GM12878 (cell line): ENCODE measurements around the gene ERG. TPM values are rescaled to one million over a fixed set of nuclear protein-coding genes. Genes with fewer than 3 reads are reported as not detected.

Experiments used
- ATAC-seq: fragments of 200-7000 bp; cut with Tn5 transposase; 3 replicates; pipeline ENCODE4 v1.9.1; 2020; ENCODE audit warnings: mild to moderate bottlenecking, moderate library complexity
- BruUV-seq: library from RNA; stranded (reverse); fragments of 400-500 nt; replicated peaks from 2 replicates; lab custom pipeline; 2021; lab: Mats Ljungman, UMichigan
- CTCF ChIA-PET: fragments of 300-600 bp; sonication (Branson Sonifier 250); formaldehyde crosslinking; extraction: SDS; loops from one replicate; lab custom pipeline; 2021; ENCODE audit warnings: inconsistent platforms; lab: Yijun Ruan, JAX
- POLR2A ChIA-PET: fragments of 350-600 bp; formaldehyde crosslinking; extraction: SDS; loops from one replicate; lab custom pipeline; 2021; ENCODE audit warnings: inconsistent platforms; lab: Charles Lee
- RAD21 ChIA-PET: fragments of 300-600 bp; sonication (Branson Sonifier 250); formaldehyde crosslinking; loops from one replicate; lab custom pipeline; 2023; ENCODE audit warnings: antibody characterized with exemption; ENCODE audit not compliant: unreplicated experiment; lab: Charles Lee
- SMC1A ChIA-PET: fragments of 300-600 bp; sonication (Branson Sonifier 250); formaldehyde crosslinking; loops from one replicate; lab custom pipeline; 2023; ENCODE audit not compliant: unreplicated experiment, uncharacterized antibody; lab: Charles Lee
- DNase-seq: peaks from one replicate; pipeline ENCODE4 v3.0.0-alpha.2; 2011; ENCODE audit warnings: low read depth, low spot score
- FAIRE-seq: peaks from 3 replicates; lab custom pipeline; 2011; peaks lifted over from hg19 to GRCh38; lab: Jason Lieb, UNC
- H2AFZ ChIP-seq: 2 replicates; pipeline ENCODE4 v1.6.0; 2011; ENCODE audit warnings: low read depth, low read length, control low read depth; ENCODE audit not compliant: control insufficient read depth
- H3K27ac ChIP-seq: 2 replicates; pipeline ENCODE4 v1.5.1; 2011; ENCODE audit warnings: control low read depth; ENCODE audit not compliant: control insufficient read depth, insufficient read depth
- H3K27me3 ChIP-seq, 2 experiments: replicated peaks in 1 of 2; 2 replicates each; pipeline versions ENCODE4 v1.6.0 to v1.6.1; 2011; ENCODE audit warnings: low read length in 1 of 2; ENCODE audit not compliant: control insufficient read depth in 2 of 2, insufficient read depth in 2 of 2
- H3K36me3 ChIP-seq, 2 experiments: 2 replicates each; pipeline ENCODE4 v1.5.1; 2011; ENCODE audit warnings: low read length in 1 of 2; ENCODE audit not compliant: control insufficient read depth in 2 of 2, insufficient read depth in 2 of 2
- H3K4me1 ChIP-seq: 2 replicates; pipeline ENCODE4 v1.6.1; 2011; ENCODE audit warnings: mild to moderate bottlenecking, low read length, moderate library complexity, mixed read lengths; ENCODE audit not compliant: control insufficient read depth, insufficient read depth
- H3K4me2 ChIP-seq: 2 replicates; pipeline ENCODE4 v1.6.0; 2011; ENCODE audit warnings: control low read depth; ENCODE audit not compliant: control insufficient read depth, insufficient read depth
- H3K4me3 ChIP-seq: fragments of 200-600 bp; sonication (generic); 2 replicates; pipeline ENCODE4 v1.5.1; 2016
- H3K79me2 ChIP-seq: 2 replicates; pipeline ENCODE4 v1.6.0; 2011; ENCODE audit warnings: low read length; ENCODE audit not compliant: control insufficient read depth, insufficient read depth
- H3K9ac ChIP-seq: 2 replicates; pipeline ENCODE4 v1.8.0; 2011; ENCODE audit warnings: low read length, control low read depth, mixed read lengths; ENCODE audit not compliant: control insufficient read depth, insufficient read depth
- H3K9me3 ChIP-seq: replicated peaks from 3 replicates; pipeline ENCODE4 v1.5.1; 2011; ENCODE audit warnings: mild to moderate bottlenecking, low read length; ENCODE audit not compliant: control insufficient read depth, insufficient read depth
- H4K20me1 ChIP-seq: 2 replicates; pipeline ENCODE4 v1.6.0; 2011; ENCODE audit not compliant: control insufficient read depth, insufficient read depth
- BMI1 ChIP-seq: fragments of 450-650 bp; IDR thresholded peaks from 2 replicates; pipeline ENCODE4 v1.6.1; 2016; ENCODE audit warnings: mild to moderate bottlenecking, moderate library complexity, borderline replicate concordance
- BRCA1 ChIP-seq: IDR thresholded peaks from 2 replicates; pipeline ENCODE4 v1.6.1; 2011; ENCODE audit warnings: low read depth, low read length, improper control_type of control experiment
- CHD1 ChIP-seq: IDR thresholded peaks from 2 replicates; pipeline ENCODE4 v1.6.1; 2012; ENCODE audit warnings: low read depth, low read length, improper control_type of control experiment
- HDAC6 ChIP-seq: fragments of 200-600 bp; sonication (generic); IDR thresholded peaks from one replicate; pipeline ENCODE4 v1.8.0; 2017; ENCODE audit warnings: antibody characterized with exemption; ENCODE audit not compliant: unreplicated experiment
- HDGF ChIP-seq: fragments of 450-650 bp; IDR thresholded peaks from 2 replicates; pipeline ENCODE4 v1.6.1; 2016; ENCODE audit warnings: antibody characterized with exemption
- IKZF1 ChIP-seq: fragments of 450-650 bp; conservative IDR thresholded peaks from 2 replicates; pipeline ENCODE4 v1.6.1; 2017; ENCODE audit warnings: antibody characterized with exemption, mild to moderate bottlenecking
- JUNB ChIP-seq: IDR thresholded peaks from 2 replicates; pipeline ENCODE4 v1.6.1; 2016; ENCODE audit warnings: antibody characterized with exemption, mild to moderate bottlenecking
- KDM1A ChIP-seq: fragments of 200-600 bp; sonication (generic); IDR thresholded peaks from 2 replicates; pipeline ENCODE4 v1.6.1; 2016; ENCODE audit warnings: borderline replicate concordance
- RAD51 ChIP-seq: fragments of 450-650 bp; IDR thresholded peaks from 2 replicates; pipeline ENCODE4 v1.6.1; 2016; ENCODE audit warnings: moderate library complexity, mild to moderate bottlenecking, inconsistent platforms
- STAT1 ChIP-seq: fragments of 450-650 bp; conservative IDR thresholded peaks from 2 replicates; pipeline ENCODE4 v1.6.1; 2014; ENCODE audit warnings: antibody characterized with exemption, mild to moderate bottlenecking
- TAF1 ChIP-seq: IDR thresholded peaks from 2 replicates; pipeline ENCODE4 v1.6.1; 2011; ENCODE audit warnings: mild to moderate bottlenecking, low read depth, low read length, borderline replicate concordance
- TARDBP ChIP-seq: IDR thresholded peaks from 2 replicates; pipeline ENCODE4 v1.6.1; 2016; ENCODE audit warnings: borderline replicate concordance
- TBL1XR1 ChIP-seq: IDR thresholded peaks from 2 replicates; pipeline ENCODE4 v1.6.1; 2012; ENCODE audit warnings: low read depth, low read length, improper control_type of control experiment
- ZSCAN29 ChIP-seq: fragments of 450-650 bp; IDR thresholded peaks from 2 replicates; pipeline ENCODE4 v1.6.1; 2017; ENCODE audit warnings: mild to moderate bottlenecking, moderate library complexity
- WGBS: methylation state at CpG from one replicate; pipeline ENCODE4 v1.1.6; 2016; ENCODE audit warnings: low lambda C conversion rate; ENCODE audit not compliant: insufficient replicate concordance, insufficient coverage; ENCODE audit errors: missing lambda C conversion rate; 5-methylcytosine and 5-hydroxymethylcytosine counted together
- in situ Hi-C: fragments of 300-500 bp; cut with MboI; formaldehyde crosslinking; loops from 9 replicates; pipeline ENCODE4 v1.14.3; 2018; ENCODE audit warnings: mixed read lengths
- intact Hi-C: fragments of 100-400 bp; cut with micrococcal nuclease; formaldehyde crosslinking; loops from one replicate; pipeline ENCODE4 v1.14.2; 2022; ENCODE audit not compliant: unreplicated experiment
- polyA plus RNA-seq, 11 experiments: library from polyadenylated mRNA; depleted of rRNA in 4 of 11; unstranded in 6 of 11; stranded (reverse) in 5 of 11; fragments of >200 nt; fragmentation: Nextera tagmentation in 4 of 11; fragmentation: Illumina TruSeq in 1 of 11; extraction: Ambion mirVana in 4 of 11; extraction: Trizol in 1 of 11; gene quantifications; 1 replicate in 1 of 11; 2 replicates in 10 of 11; pipeline versions ENCODE4 v1.2.1 to v1.2.3, GENCODE V29; 2011 to 2016; ENCODE audit warnings: inconsistent platforms in 2 of 11, missing spikeins in 2 of 11, low read depth in 1 of 11
- total RNA-seq, 4 experiments: library from RNA; depleted of rRNA in 3 of 4; stranded (reverse); fragments of >200 nt in 3 of 4; fragmentation: Illumina TruSeq in 1 of 4; extraction: Trizol in 1 of 4; gene quantifications; 2 replicates each; pipeline versions ENCODE4 v1.2.1 to v1.2.3, GENCODE V29; 2013 to 2021
- TF ChIP-seq, protein P1 (sequence below): fragments of 450-650 bp; IDR thresholded peaks from 2 replicates; pipeline ENCODE4 v1.6.1; 2017; ENCODE audit warnings: mild to moderate bottlenecking
- TF ChIP-seq, protein P2 (sequence below): fragments of 450-650 bp; IDR thresholded peaks from 2 replicates; pipeline ENCODE4 v1.6.1; 2017; ENCODE audit warnings: mild to moderate bottlenecking, moderate library complexity
- TF ChIP-seq, protein P3 (sequence below): fragments of 450-650 bp; IDR thresholded peaks from 2 replicates; pipeline ENCODE4 v1.6.1; 2017; ENCODE audit warnings: borderline replicate concordance
- TF ChIP-seq, protein P4 (sequence below): IDR thresholded peaks from 2 replicates; pipeline ENCODE4 v1.6.1; 2012; ENCODE audit warnings: low read depth, low read length, improper control_type of control experiment
- TF ChIP-seq, protein P5 (sequence below): fragments of 150-350 bp; IDR thresholded peaks from 2 replicates; pipeline ENCODE4 v1.6.1; 2014; ENCODE audit warnings: mild to moderate bottlenecking, low read depth, low read length

ERG gene
- total and polyA plus RNA-seq, 10 of the 15 experiments (the other 5 are each of a cell fraction or from before 2014, with no cell fraction given): not detected

DNA sequence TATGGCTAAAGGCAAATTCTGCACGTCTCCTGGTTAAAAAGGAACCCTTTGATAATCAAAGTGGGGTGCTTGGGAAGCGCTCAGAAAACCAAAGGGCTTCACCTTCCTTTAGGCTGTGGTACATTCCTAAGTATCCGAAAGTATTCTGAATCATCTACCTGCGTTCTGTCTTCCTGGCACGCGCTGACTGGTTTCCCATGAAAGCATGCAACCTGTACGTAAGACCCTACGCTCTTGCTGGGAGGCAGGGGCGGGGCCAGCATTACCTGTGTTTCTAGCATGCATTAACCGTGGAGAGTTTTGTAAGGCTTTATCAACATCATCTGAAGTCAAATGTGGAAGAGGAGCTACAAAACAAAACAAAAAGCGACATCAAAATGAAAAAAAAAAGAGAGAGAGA is 96.0 kb downstream of the ERG start:
- Histone ChIP-seq H3K27ac (no peak overlapping the region), H4K20me1 (no peaks in the 10 kb centered on the region), H3K27me3 (no peaks in the 10 kb centered on the region; a peak in 1 of 4 replicates), H3K4me2 (no peak overlapping the region), H3K9me3 (no peaks in the 10 kb centered on the region), H3K4me1 (no peaks in the 10 kb centered on the region), H2AFZ (no peak overlapping the region), H3K9ac (no peak overlapping the region), H3K36me3 (no peaks in the 10 kb centered on the region), H3K79me2 (no peaks in the 10 kb centered on the region), H3K4me3 (no peak overlapping the region)
- 49% methylated on average over 10 of the region's 11 CpGs for WGBS
- no TSS peak for BruUV-seq
- POLR2A ChIA-PET: no interaction called here
- DNase-seq: no peak
- in situ Hi-C loops: no loop called here
- SMC1A ChIA-PET: no interaction called here
- CTCF ChIA-PET: no interaction called here
- FAIRE-seq: no peak
- RAD21 ChIA-PET: no interaction called here
- intact Hi-C loops: no loop called here
- no peak for ATAC-seq
- TF ChIP-seq CHD1: no peak
- TF ChIP-seq, protein P1, sequence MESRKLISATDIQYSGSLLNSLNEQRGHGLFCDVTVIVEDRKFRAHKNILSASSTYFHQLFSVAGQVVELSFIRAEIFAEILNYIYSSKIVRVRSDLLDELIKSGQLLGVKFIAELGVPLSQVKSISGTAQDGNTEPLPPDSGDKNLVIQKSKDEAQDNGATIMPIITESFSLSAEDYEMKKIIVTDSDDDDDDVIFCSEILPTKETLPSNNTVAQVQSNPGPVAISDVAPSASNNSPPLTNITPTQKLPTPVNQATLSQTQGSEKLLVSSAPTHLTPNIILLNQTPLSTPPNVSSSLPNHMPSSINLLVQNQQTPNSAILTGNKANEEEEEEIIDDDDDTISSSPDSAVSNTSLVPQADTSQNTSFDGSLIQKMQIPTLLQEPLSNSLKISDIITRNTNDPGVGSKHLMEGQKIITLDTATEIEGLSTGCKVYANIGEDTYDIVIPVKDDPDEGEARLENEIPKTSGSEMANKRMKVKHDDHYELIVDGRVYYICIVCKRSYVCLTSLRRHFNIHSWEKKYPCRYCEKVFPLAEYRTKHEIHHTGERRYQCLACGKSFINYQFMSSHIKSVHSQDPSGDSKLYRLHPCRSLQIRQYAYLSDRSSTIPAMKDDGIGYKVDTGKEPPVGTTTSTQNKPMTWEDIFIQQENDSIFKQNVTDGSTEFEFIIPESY: no peak
- TF ChIP-seq ZSCAN29: no peak
- no peak for TF ChIP-seq STAT1
- no peak for TF ChIP-seq TARDBP
- TF ChIP-seq, protein P2, sequence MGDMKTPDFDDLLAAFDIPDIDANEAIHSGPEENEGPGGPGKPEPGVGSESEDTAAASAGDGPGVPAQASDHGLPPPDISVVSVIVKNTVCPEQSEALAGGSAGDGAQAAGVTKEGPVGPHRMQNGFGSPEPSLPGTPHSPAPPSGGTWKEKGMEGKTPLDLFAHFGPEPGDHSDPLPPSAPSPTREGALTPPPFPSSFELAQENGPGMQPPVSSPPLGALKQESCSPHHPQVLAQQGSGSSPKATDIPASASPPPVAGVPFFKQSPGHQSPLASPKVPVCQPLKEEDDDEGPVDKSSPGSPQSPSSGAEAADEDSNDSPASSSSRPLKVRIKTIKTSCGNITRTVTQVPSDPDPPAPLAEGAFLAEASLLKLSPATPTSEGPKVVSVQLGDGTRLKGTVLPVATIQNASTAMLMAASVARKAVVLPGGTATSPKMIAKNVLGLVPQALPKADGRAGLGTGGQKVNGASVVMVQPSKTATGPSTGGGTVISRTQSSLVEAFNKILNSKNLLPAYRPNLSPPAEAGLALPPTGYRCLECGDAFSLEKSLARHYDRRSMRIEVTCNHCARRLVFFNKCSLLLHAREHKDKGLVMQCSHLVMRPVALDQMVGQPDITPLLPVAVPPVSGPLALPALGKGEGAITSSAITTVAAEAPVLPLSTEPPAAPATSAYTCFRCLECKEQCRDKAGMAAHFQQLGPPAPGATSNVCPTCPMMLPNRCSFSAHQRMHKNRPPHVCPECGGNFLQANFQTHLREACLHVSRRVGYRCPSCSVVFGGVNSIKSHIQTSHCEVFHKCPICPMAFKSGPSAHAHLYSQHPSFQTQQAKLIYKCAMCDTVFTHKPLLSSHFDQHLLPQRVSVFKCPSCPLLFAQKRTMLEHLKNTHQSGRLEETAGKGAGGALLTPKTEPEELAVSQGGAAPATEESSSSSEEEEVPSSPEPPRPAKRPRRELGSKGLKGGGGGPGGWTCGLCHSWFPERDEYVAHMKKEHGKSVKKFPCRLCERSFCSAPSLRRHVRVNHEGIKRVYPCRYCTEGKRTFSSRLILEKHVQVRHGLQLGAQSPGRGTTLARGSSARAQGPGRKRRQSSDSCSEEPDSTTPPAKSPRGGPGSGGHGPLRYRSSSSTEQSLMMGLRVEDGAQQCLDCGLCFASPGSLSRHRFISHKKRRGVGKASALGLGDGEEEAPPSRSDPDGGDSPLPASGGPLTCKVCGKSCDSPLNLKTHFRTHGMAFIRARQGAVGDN: no peak
- no peak for TF ChIP-seq KDM1A
- TF ChIP-seq, protein P3, sequence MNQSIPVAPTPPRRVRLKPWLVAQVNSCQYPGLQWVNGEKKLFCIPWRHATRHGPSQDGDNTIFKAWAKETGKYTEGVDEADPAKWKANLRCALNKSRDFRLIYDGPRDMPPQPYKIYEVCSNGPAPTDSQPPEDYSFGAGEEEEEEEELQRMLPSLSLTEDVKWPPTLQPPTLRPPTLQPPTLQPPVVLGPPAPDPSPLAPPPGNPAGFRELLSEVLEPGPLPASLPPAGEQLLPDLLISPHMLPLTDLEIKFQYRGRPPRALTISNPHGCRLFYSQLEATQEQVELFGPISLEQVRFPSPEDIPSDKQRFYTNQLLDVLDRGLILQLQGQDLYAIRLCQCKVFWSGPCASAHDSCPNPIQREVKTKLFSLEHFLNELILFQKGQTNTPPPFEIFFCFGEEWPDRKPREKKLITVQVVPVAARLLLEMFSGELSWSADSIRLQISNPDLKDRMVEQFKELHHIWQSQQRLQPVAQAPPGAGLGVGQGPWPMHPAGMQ: no peak
- TF ChIP-seq RAD51: no peak
- TF ChIP-seq, protein P4, sequence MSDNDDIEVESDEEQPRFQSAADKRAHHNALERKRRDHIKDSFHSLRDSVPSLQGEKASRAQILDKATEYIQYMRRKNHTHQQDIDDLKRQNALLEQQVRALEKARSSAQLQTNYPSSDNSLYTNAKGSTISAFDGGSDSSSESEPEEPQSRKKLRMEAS: no peak
- no peak for TF ChIP-seq IKZF1
- no peak for TF ChIP-seq TBL1XR1
- TF ChIP-seq BMI1: no peak
- TF ChIP-seq BRCA1: no peak
- TF ChIP-seq, protein P5, sequence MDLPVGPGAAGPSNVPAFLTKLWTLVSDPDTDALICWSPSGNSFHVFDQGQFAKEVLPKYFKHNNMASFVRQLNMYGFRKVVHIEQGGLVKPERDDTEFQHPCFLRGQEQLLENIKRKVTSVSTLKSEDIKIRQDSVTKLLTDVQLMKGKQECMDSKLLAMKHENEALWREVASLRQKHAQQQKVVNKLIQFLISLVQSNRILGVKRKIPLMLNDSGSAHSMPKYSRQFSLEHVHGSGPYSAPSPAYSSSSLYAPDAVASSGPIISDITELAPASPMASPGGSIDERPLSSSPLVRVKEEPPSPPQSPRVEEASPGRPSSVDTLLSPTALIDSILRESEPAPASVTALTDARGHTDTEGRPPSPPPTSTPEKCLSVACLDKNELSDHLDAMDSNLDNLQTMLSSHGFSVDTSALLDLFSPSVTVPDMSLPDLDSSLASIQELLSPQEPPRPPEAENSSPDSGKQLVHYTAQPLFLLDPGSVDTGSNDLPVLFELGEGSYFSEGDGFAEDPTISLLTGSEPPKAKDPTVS: no peak
- TF ChIP-seq JUNB: no peak
- no peak for TF ChIP-seq HDAC6
- TF ChIP-seq TAF1: no peak
- no peak for TF ChIP-seq HDGF
